ENCODE data around the gene CASKIN2. TPM values are rescaled to one million over a fixed set of nuclear protein-coding genes. Genes with fewer than 3 reads are reported as not detected.

The CASKIN2 gene
- total RNA-seq, 1 experiment from 2014 or later, result 37.0 TPM

GRCh38 chr17:75480281-75480680 is 35.1 kb downstream of the CASKIN2 start:
- no peaks in the 10 kb centered on the region for H3K27me3 Mint-ChIP-seq (ENCODE audit: low read depth)
- Histone ChIP-seq H3K9ac (ENCODE audit: extremely low read depth, insufficient read length, low read length) (no peak overlapping the region), H3K4me1 (ENCODE audit: insufficient read depth, low read length) (no peaks in the 10 kb centered on the region), H3K14ac (ENCODE audit: insufficient read depth, low read length) (no peak overlapping the region), H2BK5ac (ENCODE audit: insufficient read length, low read length) (no peak overlapping the region), H2BK120ac (ENCODE audit: low read depth, low read length, poor library complexity, severe bottlenecking) (no peak overlapping the region), H3K27me3 (ENCODE audit: insufficient read depth, low read length) (no peaks in the 10 kb centered on the region), H4K8ac (replicated peaks; ENCODE audit: insufficient read length, low read depth, low read length) (no peak overlapping the region), H2BK15ac (ENCODE audit: low read depth, low read length) (no peak overlapping the region), H2BK12ac (ENCODE audit: insufficient read length, low read depth, low read length) (no peak overlapping the region), H3K4ac (ENCODE audit: low read depth, low read length) (no peak overlapping the region), H2BK20ac (ENCODE audit: low read depth, low read length, poor library complexity, severe bottlenecking) (no peak overlapping the region), H3T11ph (ENCODE audit: low read length) (no peak overlapping the region), H3K56ac (ENCODE audit: insufficient read length, low read depth, low read length) (no peak overlapping the region), H4K5ac (ENCODE audit: insufficient read length, low read depth, low read length) (no peak overlapping the region), H3K23ac (ENCODE audit: insufficient read length, low read depth, low read length) (no peak overlapping the region), H3K79me2 (ENCODE audit: insufficient read depth, low read length) (no peaks in the 10 kb centered on the region), H4K91ac (ENCODE audit: insufficient read length, low read depth, low read length) (no peak overlapping the region), H4K20me1 (ENCODE audit: control insufficient read depth, insufficient read depth, insufficient read length) (no peaks in the 10 kb centered on the region), H3K27ac (ENCODE audit: insufficient read length, low read depth, low read length) (no peak overlapping the region), H3K9me3 (ENCODE audit: control insufficient read depth, low read depth, low read length) (no peaks in the 10 kb centered on the region), H2AFZ (ENCODE audit: low read length) (no peak overlapping the region), H3K4me2 (ENCODE audit: insufficient read depth, insufficient read length, low read length) (no peak overlapping the region), H3K18ac (ENCODE audit: insufficient read length, low read depth, low read length) (no peak overlapping the region), H3K23me2 (ENCODE audit: insufficient read length, low read depth, low read length, poor library complexity, severe bottlenecking) (no peaks in the 10 kb centered on the region), H2AK5ac (ENCODE audit: insufficient read length, low read length) (no peak overlapping the region), H3K79me1 (ENCODE audit: insufficient read depth, low read depth, low read length, poor library complexity, severe bottlenecking) (no peaks in the 10 kb centered on the region)
- H3K4me1 Mint-ChIP-seq, result peaks cover 20 to 30% of the 10 kb centered on the region in 2 experiments
- TF ChIP-seq CTCF (conservative IDR thresholded peaks at IDR 0.05), result no peak
- WGBS (ENCODE audit: extremely low coverage, insufficient read length, low lambda C conversion rate), result no CpG with 5 or more reads among the region's 6 CpGs
- peak overlapping the region in 1 of 3 experiments; percentile 90; a peak in 1 of 7 replicates for H3K27ac Mint-ChIP-seq
- DNase-seq, result no peak
- no peaks in the 10 kb centered on the region for H3K9me3 Mint-ChIP-seq
- peaks cover 3 to 11% (median 11%) of the 10 kb centered on the region in 3 experiments; a peak in 3 of 7 replicates for H3K36me3 Mint-ChIP-seq (ENCODE audit: insufficient read depth in 1 of 3, low read depth in 3 of 3)
- no peak overlapping the region for H3K4me3 Mint-ChIP-seq
